Endodermal cell (in vitro differentiated cells): ENCODE results near the gene GCLC. TPM values are rescaled to one million over a fixed set of nuclear protein-coding genes. Genes with fewer than 3 reads are reported as not detected.

Experiments used
- DNase-seq: peaks from one replicate; pipeline ENCODE4 v3.0.0-alpha.2; 2017
- H3K27ac ChIP-seq: 2 replicates; pipeline ENCODE4 v1.5.1; 2013; ENCODE audit warnings: mild to moderate bottlenecking, low read depth, low read length, moderate library complexity
- H3K27me3 ChIP-seq: 2 replicates; pipeline ENCODE4 v1.6.1; 2013; ENCODE audit warnings: mild to moderate bottlenecking, low read length, moderate library complexity; ENCODE audit not compliant: insufficient read depth, control insufficient read depth, poor library complexity, severe bottlenecking
- H3K36me3 ChIP-seq: 2 replicates; pipeline ENCODE4 v1.7.0; 2013; ENCODE audit warnings: mild to moderate bottlenecking, low read length, moderate library complexity; ENCODE audit not compliant: control insufficient read depth, insufficient read depth
- H3K4me1 ChIP-seq: one replicate; pipeline ENCODE4 v1.7.0; 2013; ENCODE audit warnings: low read length; ENCODE audit not compliant: control insufficient read depth, insufficient read depth
- H3K4me3 ChIP-seq: 2 replicates; pipeline ENCODE4 v1.5.1; 2013; ENCODE audit warnings: mild to moderate bottlenecking, low read length, moderate library complexity
- H3K9ac ChIP-seq: 2 replicates; pipeline ENCODE4 v1.6.1; 2013; ENCODE audit warnings: mild to moderate bottlenecking, low read length, moderate library complexity; ENCODE audit not compliant: poor library complexity, severe bottlenecking; ENCODE audit errors: extremely low read depth
- H3K9me3 ChIP-seq: 2 replicates; pipeline ENCODE4 v1.6.1; 2013; ENCODE audit warnings: mild to moderate bottlenecking, low read length, moderate library complexity; ENCODE audit not compliant: control insufficient read depth
- H3K27ac Mint-ChIP-seq: 2 replicates; pipeline ENCODE4 v1.8.0; 2020; ENCODE audit warnings: mixed read lengths
- H3K27me3 Mint-ChIP-seq: 2 replicates; pipeline ENCODE4 v1.8.0; 2021; ENCODE audit warnings: mild to moderate bottlenecking, mixed read lengths; ENCODE audit not compliant: insufficient read depth
- H3K36me3 Mint-ChIP-seq: 2 replicates; pipeline ENCODE4 v1.8.0; 2020; ENCODE audit warnings: low read depth, mixed read lengths
- H3K4me1 Mint-ChIP-seq: 2 replicates; pipeline ENCODE4 v1.8.0; 2020; ENCODE audit warnings: mixed read lengths
- H3K4me3 Mint-ChIP-seq: 2 replicates; pipeline ENCODE4 v1.8.0; 2020; ENCODE audit warnings: mild to moderate bottlenecking, moderate library complexity, mixed read lengths
- H3K9me3 Mint-ChIP-seq: 2 replicates; pipeline ENCODE4 v1.8.0; 2020; ENCODE audit warnings: mild to moderate bottlenecking, mixed read lengths
- CTCF ChIP-seq: fragments of 200-600 bp; sonication (generic); conservative IDR thresholded peaks from 2 replicates; pipeline ENCODE4 v1.5.0; 2021; ENCODE audit warnings: antibody characterized with exemption, mild to moderate bottlenecking
- WGBS, 2 experiments: methylation state at CpG; one replicate each; pipeline versions ENCODE4 v1.1.5 to v1.1.7; 2013; ENCODE audit warnings: missing lambda C conversion rate in 2 of 2, mixed read lengths in 1 of 2; ENCODE audit not compliant: insufficient coverage in 1 of 2, insufficient read length in 1 of 2; 5-methylcytosine and 5-hydroxymethylcytosine counted together
- total RNA-seq, 2 donors: library from RNA; stranded (reverse); fragmentation: NEBNext Ultra II Directional in 1 of 2; extraction: Animal tissue kit (Norgen Biotek cat#: 25700) in 1 of 2; gene quantifications; 2 replicates in 1 of 2; 3 replicates in 1 of 2; pipeline ENCODE4 v1.2.1, GENCODE V29; 2021

Gene GCLC
- total RNA-seq, 2 donors from 2014 or later, result 44.7 to 57.7 TPM

GRCh38 chr6:53523511-53524454, 21.1 kb downstream of the GCLC start:
- WGBS, 2 experiments, result 87 to 93% methylated on average over 4 to 8 of the region's 8 CpGs
- Histone ChIP-seq H3K27me3 (no peaks in the 10 kb centered on the region), H3K9ac (no peak overlapping the region), H3K27ac (no peak overlapping the region), H3K4me1 (peaks cover 11% of the 10 kb centered on the region), H3K9me3 (no peaks in the 10 kb centered on the region), H3K4me3 (no peak overlapping the region), H3K36me3 (peaks cover 35% of the 10 kb centered on the region)
- no peak for DNase-seq
- no peak for TF ChIP-seq CTCF
- Mint-ChIP-seq H3K4me3 (no peak overlapping the region), H3K4me1 (peaks cover 47% of the 10 kb centered on the region), H3K9me3 (no peaks in the 10 kb centered on the region), H3K27ac (peak overlapping the region; percentile 64), H3K36me3 (peaks cover 26% of the 10 kb centered on the region), H3K27me3 (no peaks in the 10 kb centered on the region)

- no peaks in the 10 kb centered on the region for H3K4me1 ChIP-seq
- no peak for TF ChIP-seq CTCF
- Mint-ChIP-seq H3K4me1 (peaks cover 23% of the 10 kb centered on the region), H3K9me3 (no peaks in the 10 kb centered on the region), H3K27ac (no peak overlapping the region), H3K36me3 (peaks cover 40% of the 10 kb centered on the region), H3K4me3 (no peak overlapping the region), H3K27me3 (no peaks in the 10 kb centered on the region)
- H3K4me3 ChIP-seq, result no peak overlapping the region
- H3K27me3 ChIP-seq, result no peaks in the 10 kb centered on the region
- no peaks in the 10 kb centered on the region for H3K9me3 ChIP-seq
- peaks cover 56% of the 10 kb centered on the region for H3K36me3 ChIP-seq
- H3K27ac ChIP-seq, result no peak overlapping the region
- WGBS, 2 experiments, result 92 to 96% methylated on average over 12 to 14 of the region's 14 CpGs
- no peak overlapping the region for H3K9ac ChIP-seq
- DNase-seq, result no peak
These were observed 24.5 kb downstream of the GCLC start for GRCh38 chr6:53520320-53520928.

- no peak for DNase-seq
- peak overlapping the region; percentile 82 for H3K27ac Mint-ChIP-seq
- Histone ChIP-seq H3K4me1 (no peaks in the 10 kb centered on the region), H3K27me3 (no peaks in the 10 kb centered on the region), H3K4me3 (no peak overlapping the region), H3K9me3 (no peaks in the 10 kb centered on the region), H3K9ac (no peak overlapping the region), H3K36me3 (peaks cover 69% of the 10 kb centered on the region), H3K27ac (no peak overlapping the region)
- no peak overlapping the region for H3K4me3 Mint-ChIP-seq
- no peaks in the 10 kb centered on the region for H3K9me3 Mint-ChIP-seq
- peaks cover 50% of the 10 kb centered on the region for H3K36me3 Mint-ChIP-seq
- H3K4me1 Mint-ChIP-seq, result peaks cover 10% of the 10 kb centered on the region
- WGBS, 2 experiments, result 71 to 90% methylated on average over 1 of the region's 1 CpG
- TF ChIP-seq CTCF, result no peak
- no peaks in the 10 kb centered on the region for H3K27me3 Mint-ChIP-seq
These were observed 26.0 kb downstream of the GCLC start for GRCh38 chr6:53518862-53519261.
